ENCODE measurements around the gene SLC35A5.

DNA sequence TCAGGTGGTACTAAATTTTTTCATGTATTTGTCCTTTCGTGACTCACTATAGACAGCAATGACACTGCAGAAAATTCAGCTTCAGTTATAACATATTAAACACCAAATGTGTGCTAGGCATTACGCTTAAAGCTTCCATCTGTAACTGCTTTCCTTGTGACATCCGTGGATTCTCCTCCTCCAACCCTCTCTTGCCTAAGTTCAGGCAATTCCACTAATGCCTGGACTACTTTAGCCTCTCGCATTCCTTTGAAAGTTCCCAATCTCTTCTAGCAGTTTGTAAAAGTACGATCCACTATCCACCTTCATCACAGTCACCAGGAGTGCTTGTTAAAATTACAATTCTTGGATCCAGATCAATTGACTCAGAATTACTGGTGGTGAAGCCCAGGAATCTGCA, 61.4 kb downstream of the SLC35A5 start:
- TF ChIP-seq, protein P1, sequence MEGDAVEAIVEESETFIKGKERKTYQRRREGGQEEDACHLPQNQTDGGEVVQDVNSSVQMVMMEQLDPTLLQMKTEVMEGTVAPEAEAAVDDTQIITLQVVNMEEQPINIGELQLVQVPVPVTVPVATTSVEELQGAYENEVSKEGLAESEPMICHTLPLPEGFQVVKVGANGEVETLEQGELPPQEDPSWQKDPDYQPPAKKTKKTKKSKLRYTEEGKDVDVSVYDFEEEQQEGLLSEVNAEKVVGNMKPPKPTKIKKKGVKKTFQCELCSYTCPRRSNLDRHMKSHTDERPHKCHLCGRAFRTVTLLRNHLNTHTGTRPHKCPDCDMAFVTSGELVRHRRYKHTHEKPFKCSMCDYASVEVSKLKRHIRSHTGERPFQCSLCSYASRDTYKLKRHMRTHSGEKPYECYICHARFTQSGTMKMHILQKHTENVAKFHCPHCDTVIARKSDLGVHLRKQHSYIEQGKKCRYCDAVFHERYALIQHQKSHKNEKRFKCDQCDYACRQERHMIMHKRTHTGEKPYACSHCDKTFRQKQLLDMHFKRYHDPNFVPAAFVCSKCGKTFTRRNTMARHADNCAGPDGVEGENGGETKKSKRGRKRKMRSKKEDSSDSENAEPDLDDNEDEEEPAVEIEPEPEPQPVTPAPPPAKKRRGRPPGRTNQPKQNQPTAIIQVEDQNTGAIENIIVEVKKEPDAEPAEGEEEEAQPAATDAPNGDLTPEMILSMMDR (conservative IDR thresholded peaks at IDR 0.05; ENCODE audit: low read depth, low read length): no peak
- TF ChIP-seq SMC3 (IDR thresholded peaks at IDR 0.05; ENCODE audit: low read depth, low read length): no peak
- no peak for TF ChIP-seq NFE2L2 (IDR thresholded peaks at IDR 0.05; ENCODE audit: low read depth, low read length)
- no peak for TF ChIP-seq CEBPB (IDR thresholded peaks at IDR 0.05; ENCODE audit: low read depth, low read length)
- no peak for TF ChIP-seq POLR2A (IDR thresholded peaks at IDR 0.05; ENCODE audit: low read depth, low read length)
- TF ChIP-seq MAZ (IDR thresholded peaks at IDR 0.05; ENCODE audit: borderline replicate concordance, low read depth, low read length): no peak
- no peak for TF ChIP-seq FOS (IDR thresholded peaks at IDR 0.05; ENCODE audit: low read depth, low read length)
- TF ChIP-seq BHLHE40 (IDR thresholded peaks at IDR 0.05; ENCODE audit: low read depth, low read length): no peak
- TF ChIP-seq RFX5 (IDR thresholded peaks at IDR 0.05; ENCODE audit: low read depth, low read length): no peak
- no peak for TF ChIP-seq RCOR1 (IDR thresholded peaks at IDR 0.05; ENCODE audit: insufficient replicate concordance, low read length)
- no peak for TF ChIP-seq RAD21 (IDR thresholded peaks at IDR 0.05; ENCODE audit: low read length)
- TF ChIP-seq MXI1 (IDR thresholded peaks at IDR 0.05; ENCODE audit: borderline replicate concordance, low read depth, low read length): no peak

Data from IMR-90 (cell line).